RWPE2 (cell line): ENCODE data around the gene FBXO17.

Source experiments
- ATAC-seq: fragments of 200-7000 bp; cut with Tn5 transposase; 3 replicates; pipeline ENCODE4 v1.9.1; 2021; ENCODE audit warnings: low read depth
- DNase-seq: peaks from one replicate; pipeline ENCODE4 v3.0.0-alpha.2; 2020; ENCODE audit warnings: low spot score
- H3K27ac ChIP-seq: fragments of 450-650 bp; 2 replicates; pipeline ENCODE4 v1.5.1; 2017; ENCODE audit warnings: mild to moderate bottlenecking; ENCODE audit not compliant: poor library complexity, severe bottlenecking
- H3K27me3 ChIP-seq: fragments of 250-450 bp; sonication (Bioruptor Pico); 2 replicates; pipeline ENCODE4 v1.5.1; 2021; ENCODE audit warnings: mild to moderate bottlenecking, moderate library complexity; ENCODE audit not compliant: insufficient read depth, poor library complexity, severe bottlenecking
- H3K36me3 ChIP-seq: fragments of 250-450 bp; sonication (Bioruptor Pico); 2 replicates; pipeline ENCODE4 v1.5.1; 2020; ENCODE audit warnings: low read depth, mild to moderate bottlenecking, moderate library complexity
- H3K4me1 ChIP-seq: fragments of 250-450 bp; sonication (Bioruptor Pico); 2 replicates; pipeline ENCODE4 v1.5.1; 2021; ENCODE audit warnings: mild to moderate bottlenecking, moderate library complexity; ENCODE audit not compliant: insufficient read depth, poor library complexity, severe bottlenecking
- H3K4me3 ChIP-seq: fragments of 250-450 bp; sonication (Bioruptor Pico); 2 replicates; pipeline ENCODE4 v1.5.1; 2021; ENCODE audit warnings: mild to moderate bottlenecking, moderate library complexity; ENCODE audit not compliant: severe bottlenecking
- H3K9me3 ChIP-seq: fragments of 250-450 bp; sonication (Bioruptor Pico); 2 replicates; pipeline ENCODE4 v1.5.1; 2021; ENCODE audit warnings: mild to moderate bottlenecking, moderate library complexity; ENCODE audit not compliant: severe bottlenecking
- CTCF ChIP-seq: fragments of 450-650 bp; IDR thresholded peaks from one replicate; pipeline ENCODE4 v1.5.1; 2017; ENCODE audit warnings: mild to moderate bottlenecking, moderate library complexity; ENCODE audit not compliant: poor library complexity, severe bottlenecking

FBXO17 gene

GRCh38 chr19:38921420-38922274, 53.9 kb downstream of the FBXO17 start:
- H3K9me3 ChIP-seq: no peaks in the 10 kb centered on the region
- no peak for TF ChIP-seq CTCF
- no peaks in the 10 kb centered on the region for H3K4me1 ChIP-seq
- no peak overlapping the region for H3K4me3 ChIP-seq
- ATAC-seq: no peak
- H3K27me3 ChIP-seq: no peaks in the 10 kb centered on the region
- H3K36me3 ChIP-seq: peaks cover 21% of the 10 kb centered on the region
- H3K27ac ChIP-seq: no peak overlapping the region
- DNase-seq: no peak

- TF ChIP-seq CTCF: no peak
- Histone ChIP-seq H3K4me3 (no peak overlapping the region), H3K4me1 (no peaks in the 10 kb centered on the region), H3K27me3 (no peaks in the 10 kb centered on the region), H3K9me3 (no peaks in the 10 kb centered on the region), H3K27ac (no peak overlapping the region), H3K36me3 (peaks cover 21% of the 10 kb centered on the region)
- no peak for ATAC-seq
- no peak for DNase-seq
Measured at GRCh38 chr19:38920602-38921419, 54.7 kb downstream of the FBXO17 start.

- Histone ChIP-seq H3K9me3 (no peaks in the 10 kb centered on the region), H3K36me3 (peaks cover 21% of the 10 kb centered on the region), H3K4me3 (no peak overlapping the region), H3K4me1 (no peaks in the 10 kb centered on the region), H3K27me3 (no peaks in the 10 kb centered on the region), H3K27ac (no peak overlapping the region)
- no peak for TF ChIP-seq CTCF
- ATAC-seq: no peak
- no peak for DNase-seq
Measured at GRCh38 chr19:38919837-38920601, 55.5 kb downstream of the FBXO17 start.

- Histone ChIP-seq H3K9me3 (no peaks in the 10 kb centered on the region), H3K27ac (no peak overlapping the region), H3K27me3 (no peaks in the 10 kb centered on the region), H3K4me3 (no peak overlapping the region), H3K36me3 (peaks cover 10% of the 10 kb centered on the region), H3K4me1 (no peaks in the 10 kb centered on the region)
- TF ChIP-seq CTCF: no peak
- no peak for ATAC-seq
- DNase-seq: no peak
Measured at GRCh38 chr19:38918526-38918925, 57.0 kb downstream of the FBXO17 start.
